HepG2 (cell line): Measurements from ENCODE around the gene SUCLG2. TPM values are rescaled to one million over a fixed set of nuclear protein-coding genes. Genes with fewer than 3 reads are reported as not detected.

Experiments used
- ATAC-seq: fragments of 200-7000 bp; cut with Tn5 transposase; 3 replicates; pipeline ENCODE4 v1.9.1; 2020; ENCODE audit warnings: mild to moderate bottlenecking, moderate library complexity
- BruUV-seq: library from RNA; stranded (reverse); fragments of 400-500 nt; replicated peaks from 2 replicates; lab custom pipeline; 2021; lab: Mats Ljungman, UMichigan
- CTCF ChIA-PET: fragments of 300-600 bp; formaldehyde crosslinking; extraction: SDS; loops from one replicate; lab custom pipeline; 2021; ENCODE audit warnings: low total read pairs, inconsistent platforms, low intra/inter-chr PET ratio; lab: Yijun Ruan, JAX
- POLR2A ChIA-PET: fragments of 350-600 bp; sonication (Branson Sonifier 250); formaldehyde crosslinking; loops from one replicate; lab custom pipeline; 2020; ENCODE audit warnings: antibody characterized with exemption, inconsistent platforms; lab: Yijun Ruan, JAX
- DNase-seq: peaks from one replicate; pipeline ENCODE4 v3.0.0-alpha.2; 2015; ENCODE audit warnings: low spot score
- FAIRE-seq: peaks from 3 replicates; lab custom pipeline; 2011; peaks lifted over from hg19 to GRCh38; lab: Jason Lieb, UNC
- H2AFZ ChIP-seq: one replicate; pipeline ENCODE4 v1.6.1; 2011; ENCODE audit warnings: low read length, inconsistent platforms
- H3K27ac ChIP-seq: fragments of 300-600 bp; 3 replicates; pipeline ENCODE4 v1.8.0; 2011; ENCODE audit warnings: mixed run types, mild to moderate bottlenecking, mixed read lengths, low read length, inconsistent platforms; ENCODE audit not compliant: insufficient read depth; ENCODE audit errors: extremely low read length
- H3K27me3 ChIP-seq, 2 experiments: fragments of 200-600 bp in 1 of 2; 2 replicates in 1 of 2; 3 replicates in 1 of 2; pipeline versions ENCODE4 v1.6.0 to v1.8.0; 2011; ENCODE audit warnings: low read length in 2 of 2, mild to moderate bottlenecking in 2 of 2, moderate library complexity in 2 of 2, inconsistent platforms in 1 of 2; ENCODE audit not compliant: insufficient read depth in 2 of 2, control insufficient read depth in 1 of 2
- H3K36me3 ChIP-seq, 2 experiments: fragments of 200-600 bp in 1 of 2; replicated peaks in 1 of 2; 2 replicates in 1 of 2; 3 replicates in 1 of 2; pipeline versions ENCODE4 v1.5.1 to v1.8.0; 2011; ENCODE audit warnings: low read length in 2 of 2, inconsistent platforms in 1 of 2; ENCODE audit not compliant: insufficient read depth in 2 of 2, control insufficient read depth in 1 of 2
- H3K4me1 ChIP-seq: 2 replicates; pipeline ENCODE4 v1.5.1; 2012; ENCODE audit warnings: low read length, inconsistent platforms; ENCODE audit not compliant: insufficient read depth
- H3K4me2 ChIP-seq: 2 replicates; pipeline ENCODE4 v1.6.0; 2011; ENCODE audit warnings: low read depth, low read length, inconsistent platforms
- H3K4me3 ChIP-seq, 3 experiments: fragments of 200-600 bp in 1 of 3; sonication (generic), shearing (Covaris generic) in 1 of 3; replicated peaks in 1 of 3; 2 replicates each; pipeline ENCODE4 v1.5.1; 2011 to 2016; ENCODE audit warnings: low read length in 3 of 3, inconsistent platforms in 2 of 3, low read depth in 2 of 3, mild to moderate bottlenecking in 2 of 3, control low read depth in 1 of 3, mixed read lengths in 1 of 3; ENCODE audit not compliant: insufficient read depth in 1 of 3
- H3K79me2 ChIP-seq: one replicate; pipeline ENCODE4 v1.6.1; 2011; ENCODE audit warnings: low read length, inconsistent platforms; ENCODE audit not compliant: insufficient read depth
- H3K9ac ChIP-seq: 2 replicates; pipeline ENCODE4 v1.6.0; 2011; ENCODE audit warnings: mild to moderate bottlenecking, low read depth, low read length, inconsistent platforms; ENCODE audit not compliant: insufficient read depth
- H3K9me3 ChIP-seq: 2 replicates; pipeline ENCODE4 v1.5.1; 2012; ENCODE audit warnings: mild to moderate bottlenecking, low read length
- H4K20me1 ChIP-seq: 2 replicates; pipeline ENCODE4 v1.6.0; 2011; ENCODE audit warnings: inconsistent platforms, mild to moderate bottlenecking, low read length, moderate library complexity; ENCODE audit not compliant: insufficient read depth
- AFF4 ChIP-seq: sonication (generic); formaldehyde crosslinking; IDR thresholded peaks from 2 replicates; pipeline ENCODE4 v1.4.0; 2020; ENCODE audit warnings: missing genetic modification reagents
- ERF ChIP-seq: IDR thresholded peaks from 2 replicates; pipeline ENCODE4 v1.6.1; 2018; ENCODE audit warnings: missing biosample characterization, missing genetic modification reagents
- FOXK2 ChIP-seq: fragments of 450-650 bp; IDR thresholded peaks from 2 replicates; pipeline ENCODE4 v1.6.1; 2016
- POLR2AphosphoS2 ChIP-seq: IDR thresholded peaks from 2 replicates; pipeline ENCODE4 v1.6.1; 2011; ENCODE audit warnings: low read depth, low read length, improper control_type of control experiment
- TAF15 ChIP-seq: fragments of 200-400 bp; formaldehyde crosslinking; IDR thresholded peaks from one replicate; pipeline ENCODE4 v1.6.1; 2018; ENCODE audit warnings: mild to moderate bottlenecking, low read depth, low read length; ENCODE audit not compliant: poor library complexity, severe bottlenecking
- TEAD2 ChIP-seq: sonication (generic); formaldehyde crosslinking; IDR thresholded peaks from 2 replicates; pipeline ENCODE4 v1.9.0; 2021; ENCODE audit warnings: missing genetic modification reagents
- ZSCAN20 ChIP-seq: sonication (generic); formaldehyde crosslinking; IDR thresholded peaks from 2 replicates; pipeline ENCODE4 v1.4.0; 2020; ENCODE audit warnings: missing genetic modification reagents, mild to moderate bottlenecking, borderline replicate concordance
- WGBS: methylation state at CpG from one replicate; pipeline ENCODE4 v1.1.6; 2017; ENCODE audit warnings: low lambda C conversion rate; 5-methylcytosine and 5-hydroxymethylcytosine counted together
- in situ Hi-C: cut with HindIII; loops from 2 replicates; pipeline ENCODE4 v1.10.0; 2017; ENCODE audit warnings: low pct_unique_long_range_greater_than_20kb; ENCODE audit not compliant: extremely low pct_ligation_motif_present
- intact Hi-C: fragments of 100-400 bp; cut with micrococcal nuclease; formaldehyde crosslinking; loops from one replicate; pipeline ENCODE4 v1.10.0; 2022; ENCODE audit not compliant: unreplicated experiment
- polyA plus RNA-seq, 8 experiments: library from polyadenylated mRNA; depleted of rRNA in 3 of 8; stranded (reverse) in 7 of 8; unstranded in 1 of 8; fragments of >200 nt; fragmentation: Illumina TruSeq in 4 of 8; extraction: Trizol in 4 of 8; gene quantifications; 2 replicates each; pipeline versions ENCODE4 v1.2.1 to v1.2.3, GENCODE V29; 2011 to 2016; ENCODE audit warnings: low read depth in 4 of 8, missing spikeins in 1 of 8, mixed read lengths in 1 of 8; ENCODE audit not compliant: insufficient read depth in 1 of 8
- total RNA-seq, 5 experiments: library from RNA; depleted of rRNA; stranded (reverse); fragments of >200 nt; fragmentation: Illumina TruSeq; extraction: Trizol; gene quantifications; 2 replicates each; pipeline ENCODE4 v1.2.3, GENCODE V29; 2016; ENCODE audit warnings: low read depth in 1 of 5

The SUCLG2 gene
- total and polyA plus RNA-seq, 2 of the 13 experiments (the other 11 are each of a cell fraction or from before 2014, with no cell fraction given): 21.4 to 64.9 TPM

- intact Hi-C loops: no loop called here
- WGBS: 95% methylated on average over 2 of the region's 2 CpGs
- POLR2A ChIA-PET: no interaction called here
Measured at GRCh38 chr3:67622652-67623051, 31.8 kb downstream of the SUCLG2 start.

GRCh38 chr3:67620869-67621268, 33.5 kb downstream of the SUCLG2 start:
- CTCF ChIA-PET: no interaction called here
- WGBS: 77% methylated on average over 1 of the region's 1 CpG
- intact Hi-C loops: no loop called here

More at GRCh38 chr3:67622652-67623051, 31.8 kb downstream of the SUCLG2 start:
- ATAC-seq: no peak
- H3K79me2 ChIP-seq: peaks cover 4% of the 10 kb centered on the region
- H3K9me3 ChIP-seq: no peaks in the 10 kb centered on the region
- H3K4me2 ChIP-seq: no peak overlapping the region
- in situ Hi-C loops: no loop called here
- CTCF ChIA-PET: no interaction called here
- peaks cover 2 to 7% of the 10 kb centered on the region in 2 experiments; a peak in 3 of 5 replicates for H3K36me3 ChIP-seq
- H3K4me3 ChIP-seq: no peak overlapping the region
- no peak overlapping the region for H3K9ac ChIP-seq
- no peak for DNase-seq
- H3K4me1 ChIP-seq: peaks cover 15% of the 10 kb centered on the region; the same call in 1 of the 2 replicates
- no peak overlapping the region for H2AFZ ChIP-seq
- no peak overlapping the region for H3K27ac ChIP-seq
- no peaks in the 10 kb centered on the region for H4K20me1 ChIP-seq
- TF ChIP-seq TAF15: no peak
- TF ChIP-seq TEAD2 (CRISPR knock-in tag): no peak
- FAIRE-seq: no peak
- BruUV-seq: no TSS peak
- H3K27me3 ChIP-seq: no peaks in the 10 kb centered on the region

More at GRCh38 chr3:67620869-67621268, 33.5 kb downstream of the SUCLG2 start:
- Histone ChIP-seq H3K9me3 (no peaks in the 10 kb centered on the region), H4K20me1 (no peaks in the 10 kb centered on the region), H3K9ac (no peak overlapping the region), H3K4me1 (peaks cover 15% of the 10 kb centered on the region; the same call in 1 of the 2 replicates), H2AFZ (no peak overlapping the region), H3K36me3 (peaks cover 2 to 11% of the 10 kb centered on the region in 2 experiments; a peak in 3 of 5 replicates), H3K79me2 (peaks cover 4% of the 10 kb centered on the region), H3K27me3 (no peaks in the 10 kb centered on the region), H3K27ac (no peak overlapping the region), H3K4me3 (no peak overlapping the region), H3K4me2 (no peak overlapping the region)
- DNase-seq (no peak), FAIRE-seq (no peak), ATAC-seq (no peak)
- POLR2A ChIA-PET: no interaction called here
- BruUV-seq: no TSS peak
- TF ChIP-seq FOXK2 (no peak), POLR2AphosphoS2 (no peak), AFF4 (CRISPR knock-in tag) (no peak), ERF (CRISPR knock-in tag) (no peak), ZSCAN20 (CRISPR knock-in tag) (no peak)
- in situ Hi-C loops: no loop called here
